K562 (cell line): ENCODE measurements around the gene S100A9. TPM values are rescaled to one million over a fixed set of nuclear protein-coding genes. Genes with fewer than 3 reads are reported as not detected.

Experiments
- ATF7 ChIP-seq: fragments of 450-650 bp; IDR thresholded peaks from 2 replicates; pipeline ENCODE4 v1.7.1; 2014; ENCODE audit warnings: mild to moderate bottlenecking, moderate library complexity
- COPS2 ChIP-seq: fragments of 450-650 bp; conservative IDR thresholded peaks from 2 replicates; pipeline ENCODE4 v1.6.1; 2016; ENCODE audit warnings: mild to moderate bottlenecking, moderate library complexity
- FOXJ3 ChIP-seq: sonication (generic); formaldehyde crosslinking; IDR thresholded peaks from 2 replicates; pipeline ENCODE4 v1.4.0; 2020; ENCODE audit warnings: mild to moderate bottlenecking, missing genetic modification reagents
- KLF13 ChIP-seq: fragments of 450-650 bp; IDR thresholded peaks from 2 replicates; pipeline ENCODE4 v1.6.1; 2016; ENCODE audit warnings: missing genetic modification characterization, low read depth, mild to moderate bottlenecking, missing compliant biosample characterization, moderate library complexity, borderline replicate concordance
- SP2 ChIP-seq: IDR thresholded peaks from 2 replicates; pipeline ENCODE4 v1.6.1; 2011; ENCODE audit warnings: mild to moderate bottlenecking, low read depth, low read length, moderate library complexity; ENCODE audit not compliant: poor library complexity, severe bottlenecking; ENCODE audit errors: extremely low read depth
- TAF7 ChIP-seq: fragments of 450-650 bp; IDR thresholded peaks from 2 replicates; pipeline ENCODE4 v1.6.1; 2016; ENCODE audit warnings: missing genetic modification characterization, missing compliant biosample characterization
- TAL1 ChIP-seq: fragments of 450-650 bp; IDR thresholded peaks from 2 replicates; pipeline ENCODE4 v1.6.1; 2016; ENCODE audit warnings: mild to moderate bottlenecking
- ZNF41 ChIP-seq: fragments of 250-450 bp; sonication (Bioruptor Pico); conservative IDR thresholded peaks from 2 replicates; pipeline ENCODE4 v1.4.0; 2020; ENCODE audit warnings: mild to moderate bottlenecking
- ZSCAN32 ChIP-seq: fragments of 450-650 bp; formaldehyde crosslinking; IDR thresholded peaks from 2 replicates; pipeline ENCODE4 v1.4.0; 2020; ENCODE audit warnings: mild to moderate bottlenecking, moderate library complexity
- polyA plus RNA-seq, 8 experiments: library from polyadenylated mRNA; depleted of rRNA in 4 of 8; stranded (reverse) in 5 of 8; unstranded in 3 of 8; fragments of >200 nt; fragmentation: Nextera tagmentation in 2 of 8; fragmentation: Illumina TruSeq in 1 of 8; extraction: Ambion mirVana in 2 of 8; extraction: Trizol in 1 of 8; gene quantifications; 2 replicates each; pipeline versions ENCODE4 v1.2.1 to v1.2.3, GENCODE V29; 2011 to 2014; ENCODE audit warnings: inconsistent platforms in 1 of 8, missing spikeins in 1 of 8
- total RNA-seq, 7 experiments: library from RNA; depleted of rRNA in 6 of 7; stranded (reverse); fragments of >200 nt in 6 of 7; fragmentation: Illumina TruSeq in 2 of 7; extraction: Trizol in 2 of 7; gene quantifications; 2 replicates each; pipeline versions ENCODE4 v1.2.1 to v1.2.3, GENCODE V29; 2011 to 2021; ENCODE audit warnings: low replicate concordance in 1 of 7
- TF ChIP-seq, protein P1 (sequence below): sonication (generic); formaldehyde crosslinking; IDR thresholded peaks from 2 replicates; pipeline ENCODE4 v1.8.0; 2022; ENCODE audit warnings: mild to moderate bottlenecking, low read depth, missing genetic modification reagents
- TF ChIP-seq, protein P2 (sequence below), 2 experiments: fragments of 150-350 bp in 1 of 2; IDR thresholded peaks; 2 replicates each; pipeline ENCODE4 v1.6.1; 2012 to 2016; ENCODE audit warnings: low read depth in 2 of 2, low read length in 2 of 2, mild to moderate bottlenecking in 1 of 2, moderate library complexity in 1 of 2
- TF ChIP-seq, protein P3 (sequence below): fragments of 450-650 bp; IDR thresholded peaks from 2 replicates; pipeline ENCODE4 v1.6.1; 2014; ENCODE audit warnings: low read depth, mild to moderate bottlenecking, moderate library complexity, borderline replicate concordance
- TF ChIP-seq, protein P4 (sequence below), 2 experiments: fragments of 450-650 bp in 1 of 2; sonication (generic) in 1 of 2; formaldehyde crosslinking in 1 of 2; IDR thresholded peaks; 2 replicates each; pipeline versions ENCODE4 v1.7.1 to v1.9.0; 2016 to 2022; ENCODE audit warnings: inconsistent platforms in 1 of 2, mild to moderate bottlenecking in 1 of 2, missing genetic modification reagents in 1 of 2

S100A9 gene
- total and polyA plus RNA-seq, 9 of the 15 experiments (the other 6 are each of a cell fraction or from before 2014, with no cell fraction given): 0.80 TPM; not detected in 8

DNA sequence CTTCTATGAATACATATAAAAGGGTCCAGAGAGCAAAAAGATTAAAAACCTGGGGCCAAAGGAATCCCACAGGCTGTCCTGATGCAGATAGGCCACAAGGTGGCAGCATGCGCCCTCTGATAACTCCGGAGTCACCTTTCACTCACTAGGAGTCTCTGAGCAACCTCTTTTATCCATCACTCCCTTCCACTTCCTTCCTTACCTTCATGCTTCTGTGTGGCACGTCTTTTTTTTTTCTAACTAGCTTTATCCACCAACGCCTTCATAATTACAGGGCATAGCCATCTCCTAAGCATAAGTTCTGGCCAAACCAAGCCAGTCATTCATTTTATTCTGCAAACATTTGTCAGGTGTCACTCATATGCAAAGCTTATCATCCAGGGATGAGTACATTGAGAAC lies 5.1 kb upstream of the S100A9 start (continued):
- TF ChIP-seq, protein P1, sequence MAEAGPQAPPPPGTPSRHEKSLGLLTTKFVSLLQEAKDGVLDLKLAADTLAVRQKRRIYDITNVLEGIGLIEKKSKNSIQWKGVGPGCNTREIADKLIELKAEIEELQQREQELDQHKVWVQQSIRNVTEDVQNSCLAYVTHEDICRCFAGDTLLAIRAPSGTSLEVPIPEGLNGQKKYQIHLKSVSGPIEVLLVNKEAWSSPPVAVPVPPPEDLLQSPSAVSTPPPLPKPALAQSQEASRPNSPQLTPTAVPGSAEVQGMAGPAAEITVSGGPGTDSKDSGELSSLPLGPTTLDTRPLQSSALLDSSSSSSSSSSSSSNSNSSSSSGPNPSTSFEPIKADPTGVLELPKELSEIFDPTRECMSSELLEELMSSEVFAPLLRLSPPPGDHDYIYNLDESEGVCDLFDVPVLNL: no peak
- no peak for TF ChIP-seq ZSCAN32 (CRISPR knock-in tag)
- no peak for TF ChIP-seq ATF7
- TF ChIP-seq TAF7: no peak
- TF ChIP-seq, protein P2, sequence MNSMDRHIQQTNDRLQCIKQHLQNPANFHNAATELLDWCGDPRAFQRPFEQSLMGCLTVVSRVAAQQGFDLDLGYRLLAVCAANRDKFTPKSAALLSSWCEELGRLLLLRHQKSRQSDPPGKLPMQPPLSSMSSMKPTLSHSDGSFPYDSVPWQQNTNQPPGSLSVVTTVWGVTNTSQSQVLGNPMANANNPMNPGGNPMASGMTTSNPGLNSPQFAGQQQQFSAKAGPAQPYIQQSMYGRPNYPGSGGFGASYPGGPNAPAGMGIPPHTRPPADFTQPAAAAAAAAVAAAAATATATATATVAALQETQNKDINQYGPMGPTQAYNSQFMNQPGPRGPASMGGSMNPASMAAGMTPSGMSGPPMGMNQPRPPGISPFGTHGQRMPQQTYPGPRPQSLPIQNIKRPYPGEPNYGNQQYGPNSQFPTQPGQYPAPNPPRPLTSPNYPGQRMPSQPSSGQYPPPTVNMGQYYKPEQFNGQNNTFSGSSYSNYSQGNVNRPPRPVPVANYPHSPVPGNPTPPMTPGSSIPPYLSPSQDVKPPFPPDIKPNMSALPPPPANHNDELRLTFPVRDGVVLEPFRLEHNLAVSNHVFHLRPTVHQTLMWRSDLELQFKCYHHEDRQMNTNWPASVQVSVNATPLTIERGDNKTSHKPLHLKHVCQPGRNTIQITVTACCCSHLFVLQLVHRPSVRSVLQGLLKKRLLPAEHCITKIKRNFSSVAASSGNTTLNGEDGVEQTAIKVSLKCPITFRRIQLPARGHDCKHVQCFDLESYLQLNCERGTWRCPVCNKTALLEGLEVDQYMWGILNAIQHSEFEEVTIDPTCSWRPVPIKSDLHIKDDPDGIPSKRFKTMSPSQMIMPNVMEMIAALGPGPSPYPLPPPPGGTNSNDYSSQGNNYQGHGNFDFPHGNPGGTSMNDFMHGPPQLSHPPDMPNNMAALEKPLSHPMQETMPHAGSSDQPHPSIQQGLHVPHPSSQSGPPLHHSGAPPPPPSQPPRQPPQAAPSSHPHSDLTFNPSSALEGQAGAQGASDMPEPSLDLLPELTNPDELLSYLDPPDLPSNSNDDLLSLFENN (IDR thresholded peaks at IDR 0.05; ENCODE audit: low read depth in 2 of 2, low read length in 2 of 2): no peak
- no peak for TF ChIP-seq KLF13 (tag)
- TF ChIP-seq FOXJ3 (CRISPR knock-in tag): no peak
- TF ChIP-seq ZNF41 (CRISPR knock-in tag): no peak
- TF ChIP-seq, protein P3, sequence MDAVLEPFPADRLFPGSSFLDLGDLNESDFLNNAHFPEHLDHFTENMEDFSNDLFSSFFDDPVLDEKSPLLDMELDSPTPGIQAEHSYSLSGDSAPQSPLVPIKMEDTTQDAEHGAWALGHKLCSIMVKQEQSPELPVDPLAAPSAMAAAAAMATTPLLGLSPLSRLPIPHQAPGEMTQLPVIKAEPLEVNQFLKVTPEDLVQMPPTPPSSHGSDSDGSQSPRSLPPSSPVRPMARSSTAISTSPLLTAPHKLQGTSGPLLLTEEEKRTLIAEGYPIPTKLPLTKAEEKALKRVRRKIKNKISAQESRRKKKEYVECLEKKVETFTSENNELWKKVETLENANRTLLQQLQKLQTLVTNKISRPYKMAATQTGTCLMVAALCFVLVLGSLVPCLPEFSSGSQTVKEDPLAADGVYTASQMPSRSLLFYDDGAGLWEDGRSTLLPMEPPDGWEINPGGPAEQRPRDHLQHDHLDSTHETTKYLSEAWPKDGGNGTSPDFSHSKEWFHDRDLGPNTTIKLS: no peak
- TF ChIP-seq COPS2: no peak
- TF ChIP-seq, protein P4, sequence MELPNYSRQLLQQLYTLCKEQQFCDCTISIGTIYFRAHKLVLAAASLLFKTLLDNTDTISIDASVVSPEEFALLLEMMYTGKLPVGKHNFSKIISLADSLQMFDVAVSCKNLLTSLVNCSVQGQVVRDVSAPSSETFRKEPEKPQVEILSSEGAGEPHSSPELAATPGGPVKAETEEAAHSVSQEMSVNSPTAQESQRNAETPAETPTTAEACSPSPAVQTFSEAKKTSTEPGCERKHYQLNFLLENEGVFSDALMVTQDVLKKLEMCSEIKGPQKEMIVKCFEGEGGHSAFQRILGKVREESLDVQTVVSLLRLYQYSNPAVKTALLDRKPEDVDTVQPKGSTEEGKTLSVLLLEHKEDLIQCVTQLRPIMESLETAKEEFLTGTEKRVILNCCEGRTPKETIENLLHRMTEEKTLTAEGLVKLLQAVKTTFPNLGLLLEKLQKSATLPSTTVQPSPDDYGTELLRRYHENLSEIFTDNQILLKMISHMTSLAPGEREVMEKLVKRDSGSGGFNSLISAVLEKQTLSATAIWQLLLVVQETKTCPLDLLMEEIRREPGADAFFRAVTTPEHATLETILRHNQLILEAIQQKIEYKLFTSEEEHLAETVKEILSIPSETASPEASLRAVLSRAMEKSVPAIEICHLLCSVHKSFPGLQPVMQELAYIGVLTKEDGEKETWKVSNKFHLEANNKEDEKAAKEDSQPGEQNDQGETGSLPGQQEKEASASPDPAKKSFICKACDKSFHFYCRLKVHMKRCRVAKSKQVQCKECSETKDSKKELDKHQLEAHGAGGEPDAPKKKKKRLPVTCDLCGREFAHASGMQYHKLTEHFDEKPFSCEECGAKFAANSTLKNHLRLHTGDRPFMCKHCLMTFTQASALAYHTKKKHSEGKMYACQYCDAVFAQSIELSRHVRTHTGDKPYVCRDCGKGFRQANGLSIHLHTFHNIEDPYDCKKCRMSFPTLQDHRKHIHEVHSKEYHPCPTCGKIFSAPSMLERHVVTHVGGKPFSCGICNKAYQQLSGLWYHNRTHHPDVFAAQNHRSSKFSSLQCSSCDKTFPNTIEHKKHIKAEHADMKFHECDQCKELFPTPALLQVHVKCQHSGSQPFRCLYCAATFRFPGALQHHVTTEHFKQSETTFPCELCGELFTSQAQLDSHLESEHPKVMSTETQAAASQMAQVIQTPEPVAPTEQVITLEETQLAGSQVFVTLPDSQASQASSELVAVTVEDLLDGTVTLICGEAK (IDR thresholded peaks at IDR 0.05): no peak
- TF ChIP-seq, protein P4 (CRISPR knock-in tag; IDR thresholded peaks at IDR 0.05): no peak
- no peak for TF ChIP-seq SP2
- no peak for TF ChIP-seq TAL1
